Inferior parietal cortex (tissue), 1 donor: Measurements from ENCODE around the gene GNAT1.
A peak's percentile ranks its signal among the peaks of the same experiment; 100 is the strongest.

ENCODE experiments used
- DNase-seq: peaks from one replicate; pipeline ENCODE4 v3.0.0-alpha.2; 2016; ENCODE audit errors: extremely low spot score

GNAT1 gene

DNA sequence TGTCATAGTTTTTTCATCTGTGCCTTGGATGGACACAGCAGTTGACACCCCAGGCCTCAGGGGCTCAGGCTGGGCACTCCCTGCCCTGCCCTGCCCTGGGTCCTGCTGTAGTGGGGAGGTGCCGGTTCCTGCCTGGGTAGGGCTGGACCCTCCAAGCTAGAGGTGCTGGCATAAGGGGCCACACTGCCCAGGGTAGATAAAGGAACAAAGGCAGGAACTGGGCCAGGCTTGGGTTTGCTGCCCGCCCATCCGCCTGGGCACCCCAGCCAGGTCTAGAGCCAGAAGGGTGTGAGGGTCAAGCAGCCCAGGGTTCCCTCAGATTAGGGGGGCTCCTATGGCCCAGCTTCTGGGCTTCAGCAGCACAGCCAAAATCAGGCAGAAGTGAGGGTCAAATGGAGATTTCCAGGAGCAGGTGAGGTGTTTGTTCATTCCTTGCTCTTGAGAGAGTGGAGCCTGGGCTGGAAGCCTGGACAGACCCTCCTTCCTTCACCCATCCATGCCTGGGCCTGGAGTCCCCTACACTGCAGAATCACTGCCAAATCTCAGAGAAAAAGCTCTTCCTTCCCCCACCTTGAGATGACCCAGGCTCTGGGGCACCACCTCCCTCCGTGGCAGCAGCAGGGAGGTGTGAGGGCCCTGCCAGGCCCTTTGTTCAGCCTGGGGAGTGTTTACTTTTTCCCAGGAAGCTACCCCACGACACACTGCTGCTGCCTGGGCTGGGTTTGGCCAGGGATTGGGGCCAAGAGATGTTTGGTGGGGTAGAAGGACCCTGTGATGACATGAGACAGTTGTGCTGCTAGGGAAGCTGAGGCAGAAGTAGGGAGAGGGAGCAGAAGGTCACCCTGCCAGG is 29.2 kb upstream of the GNAT1 start:
- DNase-seq: no peak

DNA sequence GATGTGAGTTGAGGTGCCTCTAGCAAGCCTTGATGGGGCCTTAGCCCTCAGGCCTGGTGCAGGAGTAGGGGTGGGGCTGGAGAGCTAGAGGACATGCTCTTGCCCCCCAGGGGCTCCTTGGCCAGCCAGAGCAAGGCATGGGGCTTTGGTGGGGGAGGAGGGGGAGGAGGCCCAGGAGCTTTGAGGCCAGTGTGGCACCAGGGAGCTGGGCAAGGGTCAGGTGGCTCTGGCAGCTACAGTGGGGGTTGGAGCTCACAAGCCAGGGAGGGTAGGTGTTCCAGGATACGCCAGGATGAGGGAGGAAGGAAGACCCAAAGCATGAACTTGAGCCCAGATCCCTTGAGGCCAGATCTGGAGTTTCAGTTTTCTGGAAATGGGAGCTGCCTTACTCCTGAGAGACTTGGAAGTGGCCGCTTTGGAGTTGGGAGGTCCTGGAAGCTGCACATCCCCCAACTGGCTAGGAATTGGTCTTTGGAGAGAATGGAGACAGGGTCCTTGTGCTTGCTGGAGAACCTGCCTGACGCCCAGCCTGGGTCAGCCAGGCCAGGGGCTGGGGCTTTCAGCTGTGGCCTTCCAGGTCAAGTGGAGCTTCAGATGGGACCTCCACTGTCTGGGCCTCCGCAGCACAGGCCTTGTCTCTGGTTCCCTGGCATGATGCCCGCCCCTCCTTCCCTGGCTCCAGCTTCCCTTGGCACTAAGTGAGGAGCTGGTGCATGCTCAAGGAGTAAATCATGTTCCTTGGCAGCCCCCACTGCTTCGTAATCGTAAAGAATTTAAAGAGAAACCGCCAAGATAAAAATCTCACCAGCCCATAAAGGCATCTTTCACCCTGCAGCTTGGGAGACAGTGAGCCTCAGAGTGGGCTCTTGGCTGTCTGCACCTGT is 27.6 kb upstream of the GNAT1 start:
- DNase-seq: peak; percentile 43

DNA sequence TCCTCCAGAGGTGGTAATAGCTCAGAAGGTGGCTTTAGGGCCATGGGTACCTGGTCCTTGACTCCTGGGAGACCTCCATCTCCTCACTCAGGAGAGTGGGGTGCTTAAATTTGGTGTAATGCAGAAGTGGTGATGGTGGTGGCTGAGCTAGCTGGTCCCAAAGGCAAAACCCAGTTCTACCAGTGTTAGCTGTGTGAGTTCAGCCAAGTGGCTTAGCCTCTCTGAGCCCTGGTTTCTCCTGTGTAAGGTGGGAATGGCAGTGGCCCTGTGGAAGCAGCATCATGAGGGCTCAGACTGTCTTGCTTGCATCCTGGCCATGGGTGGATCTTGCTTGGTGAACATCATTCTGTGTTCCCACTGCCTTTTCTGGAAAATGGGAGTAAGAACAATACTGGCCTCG is 26.9 kb upstream of the GNAT1 start:
- DNase-seq: no peak

DNA sequence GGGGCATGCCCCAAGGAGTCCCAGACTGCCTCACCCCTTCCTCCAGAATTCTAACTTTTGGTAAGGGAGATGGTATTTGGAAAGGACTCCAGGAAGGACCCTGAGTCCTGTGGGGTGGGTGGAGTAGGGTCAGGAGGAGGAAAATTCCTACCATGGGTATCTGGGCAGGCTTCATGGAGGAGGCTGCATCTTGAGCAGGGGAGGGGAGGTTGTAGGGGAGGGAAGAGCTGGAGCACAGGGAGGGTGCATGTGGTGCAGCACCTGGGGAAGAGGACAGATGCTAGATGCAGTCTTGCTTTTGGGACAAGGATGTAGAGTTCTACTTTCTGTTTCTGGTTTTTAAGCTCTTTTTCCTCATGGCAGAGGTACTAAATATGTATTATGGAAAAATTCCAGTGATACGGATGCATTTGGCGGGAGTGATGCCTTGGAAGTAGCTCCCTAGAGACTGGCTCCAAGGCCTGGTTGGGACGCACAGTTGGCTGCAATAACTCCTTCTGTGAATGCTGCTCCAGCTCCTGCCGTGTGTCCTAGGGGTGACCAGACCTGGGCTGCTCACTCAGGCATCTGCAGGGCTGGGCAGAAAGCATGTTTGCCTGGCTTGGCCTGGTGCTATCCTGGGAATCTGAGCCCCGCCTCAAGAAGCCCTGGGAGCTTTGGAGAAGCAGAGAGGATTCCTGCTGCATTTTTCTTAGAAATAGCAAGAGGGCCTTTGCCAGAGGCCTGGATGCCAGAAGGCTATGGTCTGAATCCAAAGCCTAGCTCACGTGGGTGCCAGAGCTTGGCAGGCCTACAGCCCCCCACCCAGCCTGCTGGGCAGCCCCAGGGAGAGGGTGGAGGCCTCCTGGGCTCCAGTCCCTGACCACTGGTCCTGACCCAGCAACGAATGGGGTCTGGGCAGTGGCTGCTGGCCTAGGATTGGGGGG is 26.2 kb upstream of the GNAT1 start:
- peak; percentile 20 for DNase-seq

DNA sequence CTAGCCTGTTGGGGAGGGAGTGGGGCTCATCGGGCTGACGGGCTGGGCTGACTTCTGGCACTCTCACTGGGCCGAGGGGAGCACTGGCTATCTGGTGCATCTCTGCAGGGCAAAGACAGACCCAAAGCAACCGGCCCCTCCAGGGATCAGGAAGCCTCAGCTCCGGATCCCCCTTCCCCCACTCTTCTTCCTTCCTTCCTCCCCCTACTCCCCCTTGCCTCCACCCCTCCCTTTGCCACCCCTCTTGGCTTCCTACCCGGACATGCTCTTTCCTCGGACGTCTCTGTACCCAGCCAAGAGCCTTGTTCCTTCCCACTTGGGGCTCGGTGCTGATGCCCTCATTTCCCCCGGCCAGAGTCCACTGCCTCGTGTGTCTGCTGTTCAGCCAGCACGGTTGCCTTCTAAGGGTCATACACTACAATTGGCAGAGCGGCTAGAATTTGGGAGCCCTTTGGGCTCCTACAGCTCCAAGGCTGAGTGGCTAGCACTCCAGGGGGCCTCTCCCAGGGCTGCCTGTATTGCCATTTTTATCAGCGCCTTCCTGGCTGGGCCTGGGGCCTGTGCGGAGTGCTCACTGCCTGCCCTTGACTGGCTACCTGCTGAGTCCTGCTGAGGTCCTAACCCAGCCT is 25.4 kb upstream of the GNAT1 start:
- DNase-seq: no peak

DNA sequence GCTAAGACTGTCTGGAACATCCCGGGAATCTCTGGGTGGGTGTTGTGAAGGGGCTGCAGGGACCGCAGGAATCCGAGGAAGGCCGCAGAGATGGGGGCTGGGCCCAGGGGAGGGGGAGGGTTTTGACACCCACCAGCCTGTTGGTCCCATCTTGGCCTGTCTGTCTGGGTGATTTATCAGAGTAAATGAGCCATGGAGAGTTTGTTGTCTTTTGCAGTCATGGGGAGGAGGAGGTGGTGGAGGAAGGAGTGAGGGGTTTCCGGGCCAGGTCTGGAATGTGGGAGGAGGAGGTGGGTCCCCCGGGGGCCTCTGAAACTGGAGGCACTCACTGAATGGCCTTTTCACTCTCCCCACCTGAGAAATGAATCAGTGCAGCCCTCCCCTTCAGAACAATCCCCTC is 24.8 kb upstream of the GNAT1 start:
- DNase-seq: no peak

DNA sequence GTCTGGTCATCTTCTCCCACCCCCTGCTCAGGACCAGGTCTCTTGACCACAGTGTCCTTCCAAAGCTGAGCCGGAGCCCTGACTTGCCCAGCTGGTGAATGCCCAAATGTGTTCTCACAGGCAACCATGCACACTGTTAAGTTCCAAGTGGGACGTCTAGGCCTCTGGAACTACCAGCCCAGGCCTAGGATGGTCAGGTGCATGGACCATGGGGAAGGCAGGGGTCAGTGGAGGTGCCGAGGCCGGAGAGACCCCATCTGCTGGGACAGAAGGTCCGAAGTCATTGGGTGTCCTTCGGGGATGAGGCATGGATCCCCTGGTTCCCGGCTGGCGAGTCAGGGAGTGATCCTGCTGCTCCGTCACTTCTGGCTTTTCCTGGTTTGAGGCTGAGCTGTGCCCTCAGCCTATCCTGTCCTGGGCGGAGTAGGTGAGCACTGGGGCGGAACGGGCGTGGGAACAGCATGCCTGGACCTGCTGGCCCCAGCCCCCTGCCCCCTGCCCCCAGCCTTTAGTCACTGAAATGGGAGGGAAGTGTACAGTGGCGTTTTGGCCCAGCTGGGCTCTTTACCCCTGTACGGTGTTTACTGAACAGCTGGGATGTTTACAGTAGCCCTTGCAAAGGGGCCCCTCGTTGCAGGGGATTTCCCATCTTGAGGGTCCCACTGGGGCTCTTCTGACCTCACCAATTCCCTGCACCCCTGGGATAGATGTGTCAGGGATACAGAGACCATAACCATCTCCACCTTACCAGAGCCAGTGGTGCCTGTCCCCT is 24.2 kb upstream of the GNAT1 start:
- no peak for DNase-seq

DNA sequence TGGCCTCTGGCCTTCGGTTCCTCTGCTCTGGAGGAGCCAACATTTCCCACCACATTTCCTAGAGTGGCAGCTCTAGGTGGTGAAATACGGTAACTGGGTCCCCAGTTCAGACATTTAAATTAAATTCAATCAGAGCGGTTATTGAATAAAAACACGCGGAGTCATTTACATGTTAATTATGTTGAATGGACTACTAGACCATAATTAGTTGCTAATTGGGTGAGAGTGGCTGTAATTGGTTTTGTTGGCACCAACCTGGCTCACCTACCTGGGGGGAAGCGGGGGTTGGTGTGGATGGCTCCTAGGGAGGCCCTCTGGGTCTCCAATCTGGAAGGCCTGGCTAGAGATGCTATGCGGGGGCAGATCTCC is 23.6 kb upstream of the GNAT1 start:
- no peak for DNase-seq

DNA sequence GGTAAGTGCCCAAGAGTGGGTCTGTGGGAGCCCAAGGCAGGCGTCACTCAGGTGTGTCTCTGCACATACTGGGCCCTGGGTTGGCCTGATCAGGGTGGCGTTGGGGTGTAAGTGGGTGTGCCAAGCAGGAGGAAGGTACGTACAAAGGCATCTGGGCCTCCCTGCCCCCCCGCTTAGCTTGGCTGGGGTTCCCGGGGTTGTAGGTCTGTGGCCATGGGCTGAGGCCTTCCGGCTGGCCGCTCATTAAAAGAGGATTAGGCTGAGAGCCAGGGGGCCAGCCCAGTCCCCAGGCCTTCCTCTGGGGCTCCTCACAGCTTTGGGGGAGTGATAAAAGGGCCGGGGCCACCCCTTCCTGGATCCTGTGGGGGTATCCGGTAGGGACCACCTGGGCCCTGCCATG is 23.0 kb upstream of the GNAT1 start:
- DNase-seq: no peak

DNA sequence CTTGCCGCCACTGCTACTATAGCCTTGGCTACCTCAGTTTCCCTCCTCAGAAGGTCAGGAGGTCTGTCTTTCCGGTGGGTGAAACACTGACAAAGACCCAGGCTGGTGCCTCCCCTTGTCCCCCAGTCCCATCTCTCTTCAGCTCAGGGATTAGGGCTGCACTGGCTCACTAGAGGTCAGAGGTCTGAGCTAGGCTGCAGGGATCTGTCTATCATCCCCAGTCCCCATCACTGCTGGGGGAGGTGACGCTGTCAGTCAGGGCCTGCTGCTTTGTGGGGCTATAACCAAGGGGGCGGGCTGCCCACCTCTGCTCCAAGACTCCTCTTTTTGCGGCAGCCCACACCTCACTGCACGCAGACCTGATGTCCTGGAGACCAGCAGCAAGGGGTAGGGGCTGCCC is 22.6 kb upstream of the GNAT1 start:
- DNase-seq: no peak

DNA sequence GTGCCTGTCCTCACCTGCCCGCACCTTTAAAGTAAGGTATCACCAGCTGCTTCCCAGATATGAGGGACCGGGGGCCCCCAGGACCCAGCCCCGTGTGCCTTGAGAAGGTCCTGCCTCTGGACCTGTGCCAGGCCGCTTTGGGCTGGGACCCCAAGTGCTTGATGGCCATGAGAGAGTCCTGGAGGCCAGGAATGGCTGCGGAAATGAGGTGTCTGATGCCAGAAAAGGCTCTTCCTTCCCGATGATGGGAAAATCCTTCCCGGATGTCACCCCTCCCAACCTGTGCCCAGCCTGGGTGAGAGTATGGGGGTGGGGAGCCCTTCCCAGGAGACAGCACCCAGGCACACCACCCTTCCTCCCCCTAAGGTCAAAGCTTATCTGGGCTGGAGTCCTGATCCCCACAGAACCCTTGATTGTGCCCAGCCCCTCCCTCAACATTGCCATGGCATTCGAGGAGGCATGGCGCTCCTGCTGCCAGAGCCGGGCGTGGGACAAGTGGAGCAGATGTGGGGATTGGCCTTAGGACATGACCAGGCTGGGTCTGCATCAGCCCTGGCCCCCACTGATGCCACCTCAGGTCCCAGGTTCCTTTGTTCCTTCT is 22.1 kb upstream of the GNAT1 start:
- no peak for DNase-seq

DNA sequence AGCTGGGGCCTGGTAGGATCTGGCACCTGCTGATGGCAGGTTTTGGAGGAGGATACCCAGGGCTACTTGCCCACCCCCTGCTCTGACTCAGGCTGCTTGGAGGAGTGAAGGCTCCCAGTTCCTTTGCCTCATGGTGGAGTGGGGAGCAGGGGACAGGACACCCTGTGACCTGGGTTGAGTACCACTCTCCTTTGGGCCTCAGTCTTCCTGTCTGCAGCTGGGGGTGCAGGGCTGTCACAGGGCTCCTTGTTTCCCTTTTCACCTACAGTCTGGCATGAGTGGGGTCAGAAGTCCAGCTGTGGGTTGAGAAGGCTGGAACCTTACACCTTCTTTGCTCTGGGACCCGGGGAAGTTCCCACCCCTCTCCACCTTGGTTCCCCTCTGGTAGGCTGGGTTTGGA is 21.6 kb upstream of the GNAT1 start:
- DNase-seq: no peak

DNA sequence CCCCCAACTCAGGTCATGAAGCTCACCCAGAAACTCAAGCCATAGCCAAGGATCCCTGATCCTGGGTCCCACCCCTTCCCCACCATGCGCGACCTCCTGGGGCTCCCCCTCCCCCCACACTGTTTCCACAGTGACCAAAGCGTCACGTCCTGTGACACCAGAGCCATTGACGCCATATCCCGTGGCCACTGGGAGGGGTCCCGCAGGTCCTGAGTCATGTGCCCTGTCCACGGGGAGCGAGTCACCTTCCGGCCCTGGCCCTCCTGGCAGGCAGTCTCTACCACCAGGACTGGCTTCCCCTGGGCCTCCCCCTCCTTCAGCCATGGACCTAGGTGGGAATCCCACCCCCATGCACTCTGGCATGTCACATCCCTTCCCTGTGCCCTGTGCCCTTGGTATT is 20.7 kb upstream of the GNAT1 start:
- DNase-seq: no peak

DNA sequence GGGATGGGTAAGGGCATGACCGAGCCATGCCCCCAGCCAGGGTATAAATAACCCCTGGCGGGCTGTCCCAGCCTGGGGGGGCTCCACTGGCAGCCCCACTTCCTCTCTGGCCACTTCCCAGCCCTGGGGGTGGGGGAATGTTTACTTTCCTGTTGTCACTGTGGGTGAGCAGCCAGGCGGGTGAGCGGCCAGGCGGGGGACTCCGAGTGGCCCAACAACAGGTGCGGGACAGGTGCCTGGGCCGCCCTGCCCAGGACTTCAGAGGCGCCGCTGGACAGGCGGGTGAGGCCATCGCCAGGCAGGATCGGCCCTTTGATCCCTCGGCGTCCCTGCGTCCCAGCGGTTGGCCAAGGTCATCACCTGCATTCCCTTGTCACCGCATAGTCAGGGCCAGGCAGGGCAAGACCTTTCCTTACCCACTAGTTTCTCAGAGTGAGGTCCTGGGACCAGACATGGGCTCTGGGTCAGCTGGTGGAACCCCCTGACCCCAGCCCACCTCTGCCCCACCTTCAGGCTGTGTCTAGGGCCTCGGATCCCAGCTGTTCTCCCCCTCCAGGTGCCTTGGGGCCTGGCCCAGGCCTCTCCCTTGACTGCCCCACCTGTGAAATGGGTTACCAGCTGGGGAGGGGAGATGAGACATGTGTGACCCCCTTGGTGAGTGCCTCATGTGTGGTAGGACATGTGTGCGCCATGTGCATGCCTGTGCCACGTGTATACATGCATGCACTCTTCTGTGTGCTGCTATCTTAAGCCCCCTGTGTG is 19.7 kb upstream of the GNAT1 start:
- no peak for DNase-seq

DNA sequence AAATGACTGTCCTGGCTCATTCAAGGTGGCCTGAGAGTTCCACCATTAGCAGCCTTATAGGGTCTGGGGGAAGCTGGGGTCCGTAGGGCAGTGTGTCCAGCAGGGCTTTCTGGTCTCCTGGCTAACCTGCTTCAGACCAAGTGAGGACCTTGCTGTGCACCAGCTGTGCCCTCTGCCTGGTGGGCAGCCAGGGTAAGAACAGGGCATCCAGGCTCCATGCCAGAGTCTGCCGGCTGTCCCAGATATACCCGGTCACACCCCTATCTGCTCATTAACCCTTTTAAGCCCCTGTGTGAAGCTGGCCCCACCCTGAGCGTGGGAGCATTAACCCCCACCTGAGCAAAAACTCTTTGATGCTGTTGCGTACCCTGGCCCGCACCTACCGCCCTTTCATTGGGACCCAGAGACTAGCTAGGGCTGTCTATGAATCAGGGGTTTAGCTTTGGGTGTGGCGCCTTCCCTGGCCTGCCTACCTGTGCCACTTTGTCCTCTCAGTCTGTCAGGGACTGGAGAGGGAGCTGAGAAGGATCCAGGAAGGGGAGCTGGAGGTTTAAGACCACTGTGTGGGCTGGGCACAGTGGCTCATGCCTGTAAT is 18.7 kb upstream of the GNAT1 start:
- no peak for DNase-seq

DNA sequence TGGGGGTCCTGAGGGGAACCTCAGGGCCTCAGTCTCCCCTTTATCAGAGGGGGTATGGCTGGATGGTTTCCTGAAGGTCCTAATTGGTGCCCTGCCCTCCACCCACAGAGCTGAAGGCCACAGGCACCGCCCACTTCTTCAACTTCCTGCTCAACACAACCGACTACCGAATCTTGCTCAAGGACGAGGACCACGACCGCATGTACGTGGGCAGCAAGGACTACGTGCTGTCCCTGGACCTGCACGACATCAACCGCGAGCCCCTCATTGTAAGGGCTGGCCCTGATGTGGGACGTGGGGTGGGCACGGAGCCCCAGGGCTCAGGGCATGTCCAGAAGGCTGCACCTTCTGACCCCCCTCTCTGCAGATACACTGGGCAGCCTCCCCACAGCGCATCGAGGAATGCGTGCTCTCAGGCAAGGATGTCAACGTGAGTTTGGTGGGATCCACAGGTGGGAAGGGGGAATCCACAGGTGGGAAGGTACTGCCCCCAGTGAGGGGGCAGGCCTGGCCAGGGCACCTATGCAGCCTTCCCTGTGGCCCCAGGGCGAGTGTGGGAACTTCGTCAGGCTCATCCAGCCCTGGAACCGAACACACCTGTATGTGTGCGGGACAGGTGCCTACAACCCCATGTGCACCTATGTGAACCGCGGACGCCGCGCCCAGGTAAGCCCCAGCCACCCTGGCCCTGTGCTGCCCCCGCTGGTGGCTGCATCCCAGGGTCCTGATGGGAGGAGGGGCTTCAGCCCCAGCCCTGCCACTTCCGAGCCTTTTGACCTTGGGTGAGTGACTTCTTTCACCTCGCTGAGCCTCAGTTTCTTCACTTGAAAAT is 17.5 kb upstream of the GNAT1 start:
- no peak for DNase-seq

DNA sequence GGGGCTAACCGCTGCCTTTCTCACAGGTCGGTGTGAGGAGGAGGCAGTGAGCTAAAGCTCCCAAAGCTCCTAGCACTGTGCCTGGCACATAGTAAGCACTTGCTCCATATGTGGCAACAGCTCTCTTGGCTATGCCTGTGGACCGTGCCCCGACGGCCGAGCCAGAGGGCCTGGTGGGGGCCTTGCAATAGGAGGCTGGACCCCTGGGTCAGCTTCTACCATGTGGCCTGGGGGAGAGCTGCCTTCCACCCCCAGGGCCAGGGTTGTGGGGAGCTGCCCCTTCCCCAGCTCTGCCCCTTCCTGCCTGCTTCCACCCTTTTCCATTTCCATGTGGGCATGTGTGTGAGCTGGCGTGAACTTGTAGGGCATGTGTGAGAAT is 16.9 kb upstream of the GNAT1 start:
- DNase-seq: no peak

DNA sequence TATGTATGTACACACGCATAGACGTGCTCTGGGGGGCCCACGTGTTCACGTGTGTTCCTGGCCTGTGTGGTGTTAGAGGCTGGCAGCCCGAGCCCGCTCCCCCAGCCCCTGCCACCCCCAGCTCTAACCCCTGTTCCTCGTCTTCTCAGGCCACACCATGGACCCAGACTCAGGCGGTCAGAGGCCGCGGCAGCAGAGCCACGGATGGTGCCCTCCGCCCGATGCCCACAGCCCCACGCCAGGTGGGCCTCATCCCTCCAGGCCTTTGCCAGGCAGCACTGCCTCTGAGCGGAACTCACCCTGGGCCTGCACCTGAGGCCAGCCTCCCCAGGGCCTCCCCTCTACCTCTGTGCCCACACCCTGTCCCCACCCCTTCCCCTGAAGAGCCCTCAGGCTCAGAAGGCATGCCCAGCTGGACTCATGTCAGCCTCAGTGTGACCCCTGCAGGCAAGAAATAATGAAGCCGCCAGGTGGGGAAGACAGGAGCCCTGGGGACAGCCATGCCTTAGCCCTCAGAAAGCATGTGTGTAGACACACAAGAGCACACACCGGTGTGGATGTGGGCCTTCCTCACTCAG is 16.4 kb upstream of the GNAT1 start:
- no peak for DNase-seq
